Naive B cell (primary cell): Measurements from ENCODE around the gene TIAL1. TPM values are rescaled to one million over a fixed set of nuclear protein-coding genes. Genes with fewer than 3 reads are reported as not detected.
"Not testable (repeated sequence)": the region's sequence is repeated elsewhere in the genome, so short reads cannot be mapped to it uniquely, and the experiment has no call there.

Source experiments
- ATAC-seq, 2 donors: fragments of 150-1000 bp; cut with Tn5 transposase; 2 replicates each; pipeline ENCODE4 v1.10.0; 2021; ENCODE audit warnings: low read depth in 2 of 2, mild to moderate bottlenecking in 2 of 2, moderate library complexity in 2 of 2
- DNase-seq: peaks from one replicate; pipeline ENCODE4 v3.0.0; 2022
- H3K27ac Mint-ChIP-seq, 6 donors: one replicate each; pipeline ENCODE4 v1.8.0; 2020 to 2022; ENCODE audit warnings: mild to moderate bottlenecking in 6 of 6, mixed read lengths in 6 of 6, moderate library complexity in 5 of 6, inconsistent platforms in 2 of 6
- H3K27me3 Mint-ChIP-seq, 3 donors: one replicate each; pipeline ENCODE4 v1.8.0; 2021 to 2022; ENCODE audit warnings: mixed read lengths in 3 of 3, mild to moderate bottlenecking in 1 of 3
- H3K36me3 Mint-ChIP-seq, 2 donors: one replicate each; pipeline ENCODE4 v1.8.0; 2020 to 2022; ENCODE audit warnings: mixed read lengths in 2 of 2, inconsistent platforms in 1 of 2, mild to moderate bottlenecking in 1 of 2
- H3K4me1 Mint-ChIP-seq, 3 donors: one replicate each; pipeline ENCODE4 v1.8.0; 2020 to 2022; ENCODE audit warnings: mixed read lengths in 3 of 3, inconsistent platforms in 1 of 3, mild to moderate bottlenecking in 1 of 3, moderate library complexity in 1 of 3
- H3K4me3 Mint-ChIP-seq, 8 donors: one replicate each; pipeline ENCODE4 v1.8.0; 2020 to 2022; ENCODE audit warnings: mild to moderate bottlenecking in 8 of 8, mixed read lengths in 8 of 8, moderate library complexity in 8 of 8, inconsistent platforms in 2 of 8
- H3K9me3 Mint-ChIP-seq, 7 donors: one replicate each; pipeline ENCODE4 v1.8.0; 2020 to 2022; ENCODE audit warnings: mixed read lengths in 7 of 7, mild to moderate bottlenecking in 5 of 7, inconsistent platforms in 2 of 7, moderate library complexity in 1 of 7
- polyA plus RNA-seq, 6 donors: library from polyadenylated mRNA; unstranded; fragments of 300-500 nt; fragmentation: Illumina TruSeq; gene quantifications; one replicate each; pipeline ENCODE4 v1.2.3, GENCODE V29; 2021; ENCODE audit warnings: low read depth in 6 of 6

The TIAL1 gene
- polyA plus RNA-seq, 6 donors from 2014 or later, result 7.8 to 14.6 (median 13.2) TPM

GRCh38 chr10:119540038-119540437, 56.7 kb downstream of the TIAL1 start:
- Mint-ChIP-seq H3K4me1 (peaks cover 12 to 49% (median 46%) of the 10 kb centered on the region in 3 donors), H3K27ac (peak overlapping the region in 1 of 6 donors; percentile 45), H3K4me3 (peak overlapping the region in 1 of 8 donors; percentile 81), H3K36me3 (no peaks in the 10 kb centered on the region), H3K27me3 (no peaks in the 10 kb centered on the region), H3K9me3 (no peaks in the 10 kb centered on the region)
- DNase-seq (no peak), ATAC-seq (no peak)

DNA sequence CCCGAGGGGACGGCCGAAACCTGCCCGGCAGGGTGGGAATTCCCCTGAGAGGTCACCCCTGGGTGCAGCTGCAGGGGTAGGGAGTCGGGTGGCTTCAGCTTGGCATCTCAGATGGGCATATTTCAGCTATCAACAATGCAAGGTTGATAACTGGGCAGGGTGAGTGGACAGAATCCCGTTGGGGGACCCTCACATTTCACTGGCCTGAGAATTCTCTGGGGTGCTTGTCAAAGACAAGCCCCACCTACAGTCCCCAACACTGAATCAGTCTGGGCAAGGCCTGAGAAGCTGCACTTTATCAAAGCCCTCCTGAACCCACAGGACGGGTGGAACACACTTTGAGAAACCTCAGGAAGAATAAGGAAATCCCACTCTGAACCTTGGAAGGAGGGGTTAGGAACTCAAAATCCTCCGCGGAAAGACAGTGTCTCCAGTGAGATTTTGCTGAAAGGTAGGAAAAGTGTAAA, 57.4 kb downstream of the TIAL1 start:
- DNase-seq, result no peak

GRCh38 chr10:119538632-119539358, 58.0 kb downstream of the TIAL1 start:
- Mint-ChIP-seq H3K27ac (no peak overlapping the region), H3K4me1 (peaks cover 12 to 45% (median 43%) of the 10 kb centered on the region in 3 donors), H3K9me3 (no peaks in the 10 kb centered on the region), H3K36me3 (no peaks in the 10 kb centered on the region), H3K4me3 (peak overlapping the region in 1 of 8 donors; percentile 28), H3K27me3 (no peaks in the 10 kb centered on the region)
- DNase-seq (no peak), ATAC-seq (no peak)

More for the DNA sequence above, 57.4 kb downstream of the TIAL1 start:
- no peaks in the 10 kb centered on the region for H3K9me3 Mint-ChIP-seq
- H3K27ac Mint-ChIP-seq, result no peak overlapping the region
- peak overlapping the region in 1 of 8 donors; percentile 12 for H3K4me3 Mint-ChIP-seq
- ATAC-seq, result no peak
- no peaks in the 10 kb centered on the region for H3K27me3 Mint-ChIP-seq
- H3K4me1 Mint-ChIP-seq, result peaks cover 12 to 49% (median 46%) of the 10 kb centered on the region in 3 donors
- H3K36me3 Mint-ChIP-seq, result no peaks in the 10 kb centered on the region

GRCh38 chr10:119537953-119538630, 58.7 kb downstream of the TIAL1 start:
- peaks cover 6 to 39% (median 38%) of the 10 kb centered on the region in 3 donors for H3K4me1 Mint-ChIP-seq
- H3K27me3 Mint-ChIP-seq, result no peaks in the 10 kb centered on the region
- H3K27ac Mint-ChIP-seq, result peak overlapping the region in 1 of 6 donors; percentile 13
- no peaks in the 10 kb centered on the region for H3K9me3 Mint-ChIP-seq
- no peaks in the 10 kb centered on the region for H3K36me3 Mint-ChIP-seq
- DNase-seq (no peak), ATAC-seq (no peak)
- peak overlapping the region in 1 of 8 donors; percentile 1 for H3K4me3 Mint-ChIP-seq

DNA sequence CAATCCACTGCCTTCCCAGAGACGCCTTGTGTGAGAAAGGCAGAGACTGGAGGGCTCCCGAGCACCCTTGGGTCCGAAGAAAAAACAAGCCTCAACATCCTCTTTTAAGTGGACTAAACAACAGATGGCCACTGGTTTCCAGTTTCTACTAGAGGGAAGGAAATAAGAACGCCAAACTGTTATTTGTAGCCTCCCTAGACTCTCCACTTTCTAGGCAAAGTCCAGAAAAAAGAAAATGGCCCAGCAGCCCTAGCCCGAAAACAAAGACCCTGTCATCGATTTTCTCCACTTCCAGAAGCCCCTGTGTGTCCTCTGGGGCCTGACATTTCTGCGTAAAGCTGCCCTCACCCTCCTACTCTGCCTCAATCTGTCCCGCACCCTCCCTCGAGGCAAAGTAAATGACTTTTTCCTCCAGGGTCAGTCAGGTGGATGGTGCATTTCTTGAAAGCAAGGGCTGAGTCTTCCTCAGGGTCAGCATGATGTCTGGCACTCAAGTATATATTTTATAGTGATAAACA, 60.2 kb downstream of the TIAL1 start:
- Mint-ChIP-seq H3K4me1 (peaks cover 6 to 35% (median 34%) of the 10 kb centered on the region in 3 donors), H3K9me3 (no peaks in the 10 kb centered on the region), H3K36me3 (no peaks in the 10 kb centered on the region), H3K27ac (peak overlapping the region in 2 of 6 donors; percentile 21 to 65), H3K27me3 (no peaks in the 10 kb centered on the region), H3K4me3 (no peak overlapping the region)
- DNase-seq (no peak), ATAC-seq (no peak)

- H3K9me3 Mint-ChIP-seq, result no peaks in the 10 kb centered on the region
- H3K27ac Mint-ChIP-seq, result no peak overlapping the region
- peaks cover 2 to 29% (median 28%) of the 10 kb centered on the region in 3 donors for H3K4me1 Mint-ChIP-seq
- DNase-seq, result no peak
- H3K4me3 Mint-ChIP-seq, result no peak overlapping the region
- no peak for ATAC-seq
- no peaks in the 10 kb centered on the region for H3K27me3 Mint-ChIP-seq
- no peaks in the 10 kb centered on the region for H3K36me3 Mint-ChIP-seq
Measured at GRCh38 chr10:119535837-119536507, 60.8 kb downstream of the TIAL1 start.

GRCh38 chr10:119535305-119535704, 61.5 kb downstream of the TIAL1 start:
- no peaks in the 10 kb centered on the region for H3K9me3 Mint-ChIP-seq
- H3K4me3 Mint-ChIP-seq, result no peak overlapping the region
- H3K4me1 Mint-ChIP-seq, result peaks cover 0 to 25% (median 24%) of the 10 kb centered on the region in 3 donors
- ATAC-seq (no peak), DNase-seq (no peak)
- H3K27me3 Mint-ChIP-seq, result no peaks in the 10 kb centered on the region
- H3K27ac Mint-ChIP-seq, result no peak overlapping the region
- no peaks in the 10 kb centered on the region for H3K36me3 Mint-ChIP-seq

DNA sequence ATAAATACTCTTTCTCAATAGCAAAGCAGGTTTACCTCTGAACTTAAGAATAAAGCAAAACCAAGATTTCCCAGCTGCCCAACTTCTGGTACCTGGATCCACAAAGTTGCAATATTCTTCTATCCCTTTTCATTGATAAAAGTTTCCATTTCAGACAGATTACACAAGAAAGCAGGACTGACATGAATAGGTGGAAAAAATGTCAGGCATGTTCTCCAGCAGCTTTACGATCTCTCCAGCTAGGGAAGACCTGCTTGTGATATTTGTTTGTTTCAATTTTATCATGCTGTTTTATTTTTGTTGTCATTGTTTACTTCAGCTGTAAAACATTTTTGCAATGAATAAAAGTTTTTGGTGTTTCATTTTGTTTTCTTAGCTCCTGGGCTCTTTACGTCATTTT, 63.3 kb downstream of the TIAL1 start:
- H3K9me3 Mint-ChIP-seq, result no peaks in the 10 kb centered on the region
- DNase-seq, result no peak
- peak overlapping the region in 1 of 8 donors; percentile 74 for H3K4me3 Mint-ChIP-seq
- ATAC-seq, result no peak
- no peaks in the 10 kb centered on the region for H3K27me3 Mint-ChIP-seq
- peaks cover 0 to 14% (median 13%) of the 10 kb centered on the region in 3 donors for H3K4me1 Mint-ChIP-seq
- no peaks in the 10 kb centered on the region for H3K36me3 Mint-ChIP-seq
- H3K27ac Mint-ChIP-seq, result no peak overlapping the region

- not testable (repeated sequence) for ATAC-seq, H3K36me3 Mint-ChIP-seq, H3K9me3 Mint-ChIP-seq, DNase-seq, H3K4me1 Mint-ChIP-seq, H3K4me3 Mint-ChIP-seq, H3K27me3 Mint-ChIP-seq
- H3K27ac Mint-ChIP-seq, result peak overlapping the region in 1 of 6 donors; percentile 67
Measured at GRCh38 chr10:119532791-119533190, 64.0 kb downstream of the TIAL1 start.

DNA sequence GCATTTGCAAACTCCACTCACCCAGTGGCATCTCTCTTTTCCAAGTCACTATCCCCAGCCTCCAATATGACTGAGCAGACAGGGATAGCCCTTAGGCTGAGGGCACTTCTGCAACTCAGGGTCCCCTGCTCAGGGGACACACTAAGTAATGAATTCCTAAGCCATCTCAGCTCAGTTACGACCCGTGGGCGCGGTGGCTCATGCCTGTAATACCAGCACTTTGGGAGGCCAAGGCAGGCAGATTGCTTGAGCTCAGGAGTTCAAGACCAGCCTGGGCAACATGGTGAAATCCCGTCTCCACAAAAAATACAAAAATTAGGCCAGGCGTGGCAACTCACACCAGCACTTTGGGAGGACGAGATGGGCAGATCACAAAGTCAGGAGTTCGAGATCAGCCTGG, 64.5 kb downstream of the TIAL1 start:
- H3K4me3 Mint-ChIP-seq, ATAC-seq, H3K36me3 Mint-ChIP-seq, DNase-seq, H3K27me3 Mint-ChIP-seq, H3K27ac Mint-ChIP-seq, H3K4me1 Mint-ChIP-seq, H3K9me3 Mint-ChIP-seq: not testable (repeated sequence)

DNA sequence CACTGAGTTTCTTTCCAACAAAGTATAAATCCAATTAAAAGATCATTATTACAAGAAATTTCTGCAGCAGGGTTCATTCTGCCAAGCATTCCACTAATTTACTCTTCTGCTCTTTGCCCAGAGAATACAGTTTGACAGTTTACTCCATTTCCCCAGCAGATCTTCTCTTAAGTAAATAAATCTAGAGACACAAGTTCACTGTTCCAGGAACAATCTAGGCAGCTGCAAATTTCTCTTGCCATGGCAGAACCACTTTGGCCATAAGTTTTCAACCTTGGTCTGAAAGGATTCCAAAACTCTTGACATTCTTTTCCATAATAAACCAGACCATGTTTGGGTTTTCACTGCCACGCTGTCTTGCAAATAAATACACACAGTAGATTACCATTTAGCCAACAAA, 65.7 kb downstream of the TIAL1 start:
- Mint-ChIP-seq H3K4me1 (peaks cover 0 to 2% (median 0%) of the 10 kb centered on the region in 3 donors), H3K27ac (no peak overlapping the region), H3K36me3 (no peaks in the 10 kb centered on the region), H3K27me3 (no peaks in the 10 kb centered on the region), H3K9me3 (no peaks in the 10 kb centered on the region), H3K4me3 (no peak overlapping the region)
- ATAC-seq, result no peak
- DNase-seq, result no peak

- H3K36me3 Mint-ChIP-seq, H3K4me3 Mint-ChIP-seq, H3K27ac Mint-ChIP-seq: not testable (repeated sequence)
Measured at GRCh38 chr10:119528663-119529237, 68.0 kb downstream of the TIAL1 start.

More at GRCh38 chr10:119528663-119529237, 68.0 kb downstream of the TIAL1 start:
- DNase-seq, H3K9me3 Mint-ChIP-seq, H3K4me1 Mint-ChIP-seq, ATAC-seq, H3K27me3 Mint-ChIP-seq: not testable (repeated sequence)
